Glomerular visceral epithelial cell (primary cell): ENCODE data around the gene HIF3A.
"Not testable (repeated sequence)": the region's sequence is repeated elsewhere in the genome, so short reads cannot be mapped to it uniquely, and the experiment has no call there.

Experiments used
- DNase-seq: peaks from one replicate; pipeline ENCODE4 v3.0.0-alpha.2; 2016; ENCODE audit errors: extremely low spot score

HIF3A gene

DNA sequence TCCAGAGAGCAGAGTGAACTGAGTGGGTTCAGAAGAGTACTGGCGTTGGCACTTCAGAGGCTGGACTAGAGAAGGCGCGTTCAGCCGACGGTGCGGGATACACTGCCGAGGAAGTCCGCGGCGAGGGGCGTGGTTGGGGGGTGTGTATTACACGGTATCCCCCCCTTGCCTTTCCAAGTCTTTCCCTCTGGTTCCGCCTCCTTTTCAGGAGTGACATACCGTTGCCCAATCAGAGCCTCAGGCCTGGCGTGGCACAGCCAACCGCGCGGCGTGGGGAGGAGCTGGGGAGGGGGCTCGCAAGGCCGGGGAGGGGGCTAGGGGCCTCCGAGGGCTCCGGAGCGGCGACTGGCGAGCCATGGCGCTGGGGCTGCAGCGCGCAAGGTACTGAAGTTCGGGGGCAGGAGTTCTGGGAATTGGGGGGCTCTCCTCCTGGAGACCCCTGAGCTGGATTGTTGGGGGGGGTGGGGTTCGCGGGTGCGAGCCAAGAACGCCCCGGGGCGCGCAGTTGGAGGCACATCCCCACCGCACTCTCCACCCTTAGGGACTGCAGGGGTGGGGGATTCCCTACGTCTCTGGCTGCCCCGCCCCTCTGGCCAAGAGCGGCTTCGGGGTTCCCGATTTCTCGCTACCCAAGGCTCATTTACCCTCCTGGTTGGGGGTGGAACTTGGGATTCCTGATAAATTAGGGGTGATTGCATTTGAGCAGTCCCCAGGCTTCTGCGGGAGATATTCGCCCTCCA lies at the start of gene HIF3A:
TSS of gene HIF3A (plus strand) at position 321 of the 740 bp plus-strand sequence. CDS start at position 356, 35 bp downstream.
- no peak for DNase-seq

DNA sequence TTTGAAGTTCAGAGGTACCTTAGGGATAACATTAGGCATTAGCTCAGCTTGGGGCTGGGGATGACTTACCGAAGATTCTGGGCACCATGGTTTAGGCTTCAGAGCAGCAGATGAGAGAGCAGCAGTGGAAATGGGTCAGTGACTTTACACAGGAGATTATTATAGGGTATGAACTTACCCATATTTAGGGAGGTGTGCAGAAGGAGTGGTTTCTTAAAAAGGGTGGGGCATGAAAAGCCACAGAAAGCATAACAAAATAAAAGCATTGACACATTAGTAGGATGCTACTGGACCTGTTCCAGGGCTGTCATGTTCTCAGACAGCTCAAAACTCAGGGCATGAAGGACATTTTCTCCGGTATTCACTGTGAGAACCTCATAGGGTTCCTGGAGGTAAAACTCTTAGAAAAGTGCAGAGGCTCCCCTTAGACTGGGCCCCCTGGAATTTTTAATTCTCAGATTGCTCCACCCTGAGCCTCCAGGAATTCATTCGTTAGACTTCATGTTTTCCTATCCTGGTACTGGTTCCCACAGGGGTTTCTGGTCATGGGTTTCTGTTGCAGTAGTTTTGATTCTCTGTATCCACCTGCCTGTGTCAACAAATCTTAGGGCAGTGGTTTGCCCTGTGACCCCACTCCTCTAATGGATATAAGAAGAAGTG lies 46.6 kb upstream of the HIF3A start:
- no peak for DNase-seq

- no peak for DNase-seq
These were observed 45.4 kb upstream of the HIF3A start for GRCh38 chr19:46251416-46251815.

DNA sequence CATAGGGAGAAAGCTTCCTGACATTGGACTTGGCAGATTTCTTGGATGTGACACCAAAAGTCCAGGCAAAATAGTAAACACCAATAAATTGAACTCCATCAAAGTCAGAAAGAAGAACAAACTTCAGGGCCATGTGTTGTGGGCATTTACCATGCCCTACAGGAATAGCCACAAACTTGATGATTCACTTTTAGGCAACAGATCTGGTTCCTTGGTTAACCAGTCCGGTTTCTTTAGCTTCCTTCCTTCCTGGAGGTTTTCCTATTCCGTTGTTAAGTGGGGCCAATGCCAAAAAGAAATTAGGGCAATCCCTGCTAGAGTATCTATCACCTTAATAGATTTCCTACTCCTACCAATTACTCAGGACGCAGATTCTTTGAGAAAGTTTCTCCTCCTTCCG lies 42.1 kb upstream of the HIF3A start:
- no peak for DNase-seq

DNA sequence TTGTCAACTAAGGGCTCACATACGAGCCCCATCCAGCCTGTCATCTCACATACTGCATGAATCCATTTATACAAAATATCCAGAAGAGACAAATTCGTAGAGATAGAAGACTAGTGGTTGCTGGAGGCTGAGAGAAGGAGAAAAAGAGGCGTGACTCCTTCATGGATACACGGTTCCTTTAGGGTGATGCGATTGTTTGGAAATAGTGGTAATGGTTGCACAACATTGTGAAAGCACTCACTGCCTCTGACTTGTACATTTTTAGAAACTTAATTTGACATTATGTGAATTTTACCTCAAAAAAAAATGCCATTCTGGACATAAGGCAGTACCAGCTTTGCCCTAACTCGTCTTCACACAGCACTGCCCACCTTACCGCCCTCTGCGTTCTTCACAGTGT lies 40.0 kb upstream of the HIF3A start:
- no peak for DNase-seq

- not testable (repeated sequence) for DNase-seq
These were observed 35.3 kb upstream of the HIF3A start for GRCh38 chr19:46261501-46261900.

DNA sequence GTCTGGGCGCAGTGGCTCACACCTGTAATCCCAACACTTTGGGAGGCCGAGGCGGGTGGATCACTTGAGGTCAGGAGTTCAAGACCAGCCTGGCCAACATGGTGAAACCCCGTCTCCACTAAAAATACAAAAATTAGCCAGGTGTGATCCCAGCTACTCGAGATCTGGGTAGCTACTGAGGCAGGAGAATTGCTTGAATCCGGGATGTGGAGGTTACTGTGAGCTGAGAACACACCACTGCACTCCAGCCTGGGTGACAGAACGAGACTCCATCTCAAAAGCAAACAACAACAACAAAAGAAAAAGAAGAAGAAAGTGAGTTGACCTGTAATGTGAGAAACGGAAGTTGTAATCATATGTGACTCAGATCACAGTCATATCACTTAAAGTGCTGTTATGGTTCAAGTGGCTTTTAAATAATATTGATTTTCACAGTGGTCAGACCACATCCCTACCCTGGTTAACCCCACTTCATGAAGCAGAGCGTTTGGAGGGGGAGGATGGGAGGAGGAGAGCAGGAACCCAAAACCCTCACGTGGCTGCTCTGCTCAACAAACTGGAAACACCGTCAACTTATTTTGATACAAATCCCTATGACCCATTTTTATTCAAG lies 34.1 kb upstream of the HIF3A start:
- peak; percentile 92 for DNase-seq

DNA sequence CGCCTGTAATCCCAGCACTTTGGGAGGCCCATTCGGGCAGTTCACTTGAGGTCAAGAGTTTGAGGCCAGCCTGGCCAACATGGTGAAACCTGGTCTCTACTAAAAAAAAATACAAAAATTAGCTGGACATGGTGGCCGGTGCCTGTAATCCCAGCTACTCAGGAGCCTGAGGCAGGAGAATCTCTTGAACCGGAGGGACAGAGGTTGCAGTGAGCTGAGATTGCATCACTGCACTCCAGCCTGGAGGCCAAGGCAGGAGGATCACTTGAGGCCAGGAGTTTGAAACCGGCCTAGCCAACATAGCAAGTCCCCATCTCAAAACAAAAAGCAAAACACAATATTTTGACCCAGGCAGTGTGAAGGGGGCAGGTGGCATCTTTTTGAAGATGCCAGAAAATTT lies 32.0 kb upstream of the HIF3A start:
- not testable (repeated sequence) for DNase-seq

- peak; percentile 93 for DNase-seq
These were observed 31.5 kb upstream of the HIF3A start for GRCh38 chr19:46265217-46265828.

DNA sequence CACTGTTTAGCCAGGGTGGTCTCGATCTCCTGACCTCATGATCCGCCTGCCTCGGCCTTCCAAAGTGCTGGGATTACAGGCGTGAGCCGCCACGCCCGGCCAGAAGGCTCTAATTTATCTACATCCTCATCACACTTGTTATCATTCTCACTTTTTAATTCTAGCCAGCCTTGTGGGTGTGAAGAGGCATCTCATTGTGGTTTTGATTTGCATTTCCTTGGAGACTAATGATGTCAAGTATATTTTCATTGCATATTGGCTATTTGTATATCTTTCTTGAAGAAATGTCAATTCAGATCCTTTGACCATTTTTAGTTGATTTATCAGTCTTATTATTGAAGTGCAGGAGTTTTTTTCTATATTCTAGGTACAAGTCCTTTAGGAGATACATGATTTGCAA lies 27.7 kb upstream of the HIF3A start:
- DNase-seq: no peak

- DNase-seq: peak; percentile 42
These were observed 26.2 kb upstream of the HIF3A start for GRCh38 chr19:46270521-46271256.

- DNase-seq: peak; percentile 98
These were observed 25.2 kb upstream of the HIF3A start for GRCh38 chr19:46271481-46272197.

DNA sequence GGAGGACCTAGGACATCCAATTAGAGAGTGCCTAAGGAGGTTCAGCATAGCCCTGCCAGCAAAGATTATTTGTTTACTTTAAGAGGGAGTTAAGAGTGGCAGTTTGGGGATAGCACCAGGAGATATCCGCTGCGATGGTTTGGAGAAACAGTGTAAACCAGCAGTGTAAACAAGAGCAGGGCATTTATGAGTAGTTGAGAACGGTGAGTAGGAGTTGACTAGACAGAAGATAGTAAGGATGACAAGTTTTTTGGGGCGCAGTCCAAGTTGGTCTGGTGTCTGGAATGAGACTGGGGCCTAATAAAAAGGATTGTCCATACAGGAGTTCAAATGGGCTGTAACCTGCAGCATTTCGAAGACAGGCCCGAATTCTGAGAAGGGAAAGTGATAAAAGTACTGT lies 22.9 kb upstream of the HIF3A start:
- DNase-seq: not testable (repeated sequence)

- no peak for DNase-seq
These were observed 17.7 kb upstream of the HIF3A start for GRCh38 chr19:46279177-46279576.

- no peak for DNase-seq
These were observed 13.1 kb upstream of the HIF3A start for GRCh38 chr19:46283771-46284170.

DNA sequence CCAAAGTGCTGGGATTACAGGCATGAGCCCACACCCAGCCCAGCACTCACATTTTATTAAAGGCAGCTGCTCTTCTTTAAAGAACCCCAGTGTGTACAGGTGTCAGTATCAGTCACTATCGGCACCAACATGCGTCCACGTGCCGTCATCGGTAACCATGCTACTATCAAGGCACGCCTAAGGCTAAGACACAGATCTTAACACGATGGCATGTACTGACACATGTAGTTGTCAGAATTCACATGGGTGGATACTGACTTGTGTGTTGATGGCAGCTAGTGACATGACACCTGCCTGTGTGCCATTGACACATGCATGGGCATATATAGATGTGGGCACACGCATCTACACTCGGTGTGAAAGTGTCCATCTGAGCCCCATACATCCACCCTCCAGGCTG lies 12.2 kb upstream of the HIF3A start:
- DNase-seq: no peak

GRCh38 chr19:46287585-46287984 lies 9.3 kb upstream of the HIF3A start:
- no peak for DNase-seq

- DNase-seq: peak; percentile 89
These were observed 7.8 kb upstream of the HIF3A start for GRCh38 chr19:46288896-46289588.

- DNase-seq: no peak
These were observed 6.9 kb upstream of the HIF3A start for GRCh38 chr19:46289724-46290619.

DNA sequence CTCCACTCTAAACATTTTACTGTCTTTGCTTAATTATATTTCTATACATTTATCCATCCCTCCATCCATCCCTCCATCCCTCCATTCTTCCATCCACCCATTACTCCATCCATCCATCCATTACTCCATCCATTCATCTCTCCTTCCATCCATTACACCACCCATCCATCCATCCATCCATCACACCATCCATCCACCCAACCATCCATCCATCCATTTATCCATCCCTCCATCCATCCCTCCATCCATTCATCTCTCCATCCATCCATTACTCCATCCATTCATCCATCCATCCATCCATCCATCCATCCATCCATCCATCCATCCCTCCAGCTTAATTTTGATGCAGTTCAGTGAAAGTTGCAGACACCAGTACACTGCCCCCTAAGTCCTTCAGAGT lies 5.0 kb upstream of the HIF3A start:
- DNase-seq: no peak
